CD4-positive, CD25-positive, alpha-beta regulatory T cell (primary cell): ENCODE data around the gene CYP46A1. TPM values are rescaled to one million over a fixed set of nuclear protein-coding genes. Genes with fewer than 3 reads are reported as not detected.

ENCODE experiments used
- ATAC-seq, 2 donors: fragments of 150-1000 bp; cut with Tn5 transposase; one replicate each; pipeline ENCODE4 v1.10.0; 2021; ENCODE audit warnings: low read depth in 2 of 2, moderate number of reproducible peaks in 2 of 2, moderate library complexity in 1 of 2
- DNase-seq, 3 donors: peaks; one replicate each; pipeline versions ENCODE4 v3.0.0 to v3.0.0-alpha.2; 2012 to 2022; ENCODE audit warnings: mixed read lengths in 1 of 3
- H3K27ac ChIP-seq: one replicate; pipeline ENCODE4 v1.7.0; 2013; ENCODE audit warnings: mild to moderate bottlenecking, low read length; ENCODE audit not compliant: insufficient read depth, poor library complexity, severe bottlenecking
- H3K27me3 ChIP-seq: one replicate; pipeline ENCODE4 v1.7.0; 2013; ENCODE audit warnings: low read length; ENCODE audit not compliant: control insufficient read depth, insufficient read depth
- H3K36me3 ChIP-seq: one replicate; pipeline ENCODE4 v1.7.0; 2013; ENCODE audit warnings: mild to moderate bottlenecking, low read length, moderate library complexity; ENCODE audit not compliant: control insufficient read depth, insufficient read depth
- H3K4me1 ChIP-seq: 2 replicates; pipeline ENCODE4 v1.7.0; 2013; ENCODE audit warnings: mild to moderate bottlenecking, low read length; ENCODE audit not compliant: insufficient read depth, control insufficient read depth, poor library complexity, severe bottlenecking
- H3K4me3 ChIP-seq: one replicate; pipeline ENCODE4 v1.7.0; 2013; ENCODE audit warnings: low read depth, mild to moderate bottlenecking, low read length, moderate library complexity
- H3K9me3 ChIP-seq, 2 experiments: 1 replicate in 1 of 2; 2 replicates in 1 of 2; pipeline ENCODE4 v1.7.0; 2013; ENCODE audit warnings: low read length in 2 of 2, mild to moderate bottlenecking in 1 of 2, moderate library complexity in 1 of 2; ENCODE audit not compliant: control insufficient read depth in 2 of 2
- H3K27ac Mint-ChIP-seq, 3 donors: one replicate each; pipeline ENCODE4 v1.8.0; 2020 to 2022; ENCODE audit warnings: mild to moderate bottlenecking in 3 of 3, mixed read lengths in 3 of 3, moderate library complexity in 2 of 3
- H3K27me3 Mint-ChIP-seq: one replicate; pipeline ENCODE4 v1.8.0; 2022; ENCODE audit warnings: mild to moderate bottlenecking, mixed read lengths
- H3K36me3 Mint-ChIP-seq: one replicate; pipeline ENCODE4 v1.8.0; 2020; ENCODE audit warnings: mixed read lengths
- H3K4me1 Mint-ChIP-seq, 4 donors: one replicate each; pipeline ENCODE4 v1.8.0; 2020 to 2022; ENCODE audit warnings: mixed read lengths in 4 of 4, mild to moderate bottlenecking in 1 of 4
- H3K4me3 Mint-ChIP-seq, 4 donors: one replicate each; pipeline ENCODE4 v1.8.0; 2020 to 2022; ENCODE audit warnings: mild to moderate bottlenecking in 4 of 4, mixed read lengths in 4 of 4, moderate library complexity in 3 of 4
- H3K9me3 Mint-ChIP-seq, 7 donors: one replicate each; pipeline ENCODE4 v1.8.0; 2020 to 2022; ENCODE audit warnings: mixed read lengths in 7 of 7, mild to moderate bottlenecking in 3 of 7, moderate library complexity in 2 of 7
- polyA plus RNA-seq, 4 donors: library from polyadenylated mRNA; unstranded; fragments of 300-500 nt; fragmentation: Illumina TruSeq; gene quantifications; one replicate each; pipeline ENCODE4 v1.2.3, GENCODE V29; 2021
- total RNA-seq: library from RNA; stranded (reverse); gene quantifications from one replicate; pipeline ENCODE4 v1.2.3, GENCODE V29; 2022

Gene CYP46A1
- total and polyA plus RNA-seq, 5 donors from 2014 or later: not detected

DNA sequence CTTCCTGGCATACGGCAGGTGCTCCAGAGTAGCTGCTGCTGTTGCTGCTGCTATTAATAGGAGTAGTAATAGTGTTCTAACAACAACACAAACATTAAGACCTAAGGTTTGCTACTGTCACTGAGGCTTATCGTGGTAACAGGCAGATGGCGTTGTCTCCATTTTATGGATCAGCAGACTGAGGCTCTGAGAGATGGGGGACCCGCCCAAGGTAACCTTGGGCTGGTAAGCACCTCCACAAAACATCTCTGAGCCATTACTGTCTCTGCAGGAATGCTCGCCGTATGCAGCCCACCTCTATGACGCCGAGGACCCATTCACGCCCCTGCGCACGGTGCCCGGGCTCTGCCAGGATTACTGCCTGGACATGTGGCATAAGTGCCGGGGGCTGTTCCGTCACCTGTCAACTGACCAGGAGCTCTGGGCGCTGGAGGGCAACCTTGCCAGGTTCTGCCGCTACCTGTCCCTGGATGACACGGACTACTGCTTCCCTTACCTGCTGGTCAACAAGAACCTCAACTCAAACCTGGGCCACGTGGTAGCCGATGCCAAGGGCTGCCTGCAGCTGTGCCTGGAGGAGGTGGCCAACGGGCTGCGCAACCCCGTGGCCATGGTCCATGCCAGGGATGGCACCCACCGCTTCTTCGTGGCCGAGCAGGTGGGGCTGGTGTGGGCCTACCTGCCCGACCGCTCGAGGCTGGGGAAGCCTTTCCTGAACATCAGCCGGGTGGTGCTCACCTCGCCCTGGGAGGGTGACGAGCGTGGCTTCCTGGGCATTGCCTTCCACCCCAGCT lies 31.9 kb upstream of the CYP46A1 start:
- no peaks in the 10 kb centered on the region for H3K4me1 ChIP-seq
- H3K9me3 ChIP-seq: no peaks in the 10 kb centered on the region
- Mint-ChIP-seq H3K9me3 (peaks cover 0 to 3% (median 0%) of the 10 kb centered on the region in 7 donors), H3K27ac (no peak overlapping the region), H3K4me3 (no peak overlapping the region), H3K36me3 (no peaks in the 10 kb centered on the region), H3K27me3 (peaks cover 24% of the 10 kb centered on the region), H3K4me1 (no peaks in the 10 kb centered on the region)
- H3K27me3 ChIP-seq: peaks cover 2% of the 10 kb centered on the region
- no peaks in the 10 kb centered on the region for H3K36me3 ChIP-seq
- no peak overlapping the region for H3K4me3 ChIP-seq
- no peak overlapping the region for H3K27ac ChIP-seq
- ATAC-seq (no peak), DNase-seq (no peak)

DNA sequence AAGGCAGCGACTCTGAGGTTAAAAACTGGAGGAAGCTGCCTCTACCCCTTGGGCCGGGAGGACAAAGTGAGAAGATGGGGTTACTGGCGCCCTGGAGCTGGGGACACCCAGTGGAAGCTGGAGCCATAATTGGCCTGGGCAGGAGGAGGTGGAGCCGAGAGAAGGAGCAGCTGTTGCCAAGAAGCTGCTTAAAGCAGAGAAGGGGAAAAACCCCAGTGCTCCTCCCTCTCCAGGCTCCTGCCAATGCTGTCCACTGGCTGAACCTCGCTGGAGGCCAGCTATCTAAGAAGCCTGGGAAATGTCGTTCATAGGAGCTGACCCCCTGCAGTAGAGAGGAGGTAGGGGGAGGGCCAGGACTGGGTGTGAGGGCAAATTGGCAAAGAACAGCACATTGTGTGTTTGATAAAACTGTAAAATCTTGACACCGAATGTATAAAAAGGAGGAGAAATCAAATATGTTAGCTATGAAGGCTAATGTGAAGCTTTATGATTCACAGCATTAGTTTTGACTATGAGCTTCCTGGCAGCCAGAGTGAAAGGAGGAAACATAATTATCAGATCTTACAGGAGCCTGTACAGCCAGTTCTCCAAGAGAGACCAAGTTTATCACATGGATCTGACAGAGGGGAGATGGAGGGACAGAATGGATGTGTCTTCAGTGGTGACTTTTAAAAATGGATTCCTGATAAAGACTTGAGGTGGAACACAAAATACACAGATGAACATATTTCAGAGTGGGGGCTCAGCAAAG lies 29.7 kb upstream of the CYP46A1 start:
- Histone ChIP-seq H3K4me3 (no peak overlapping the region), H3K27me3 (peaks cover 12% of the 10 kb centered on the region), H3K27ac (no peak overlapping the region), H3K36me3 (no peaks in the 10 kb centered on the region), H3K4me1 (no peaks in the 10 kb centered on the region), H3K9me3 (no peaks in the 10 kb centered on the region)
- no peak for ATAC-seq
- DNase-seq: no peak
- peaks cover 0 to 3% (median 0%) of the 10 kb centered on the region in 7 donors for H3K9me3 Mint-ChIP-seq
- peaks cover 0 to 3% (median 0%) of the 10 kb centered on the region in 4 donors for H3K4me1 Mint-ChIP-seq
- H3K27ac Mint-ChIP-seq: no peak overlapping the region
- H3K36me3 Mint-ChIP-seq: no peaks in the 10 kb centered on the region
- no peak overlapping the region for H3K4me3 Mint-ChIP-seq
- H3K27me3 Mint-ChIP-seq: peaks cover 31% of the 10 kb centered on the region

DNA sequence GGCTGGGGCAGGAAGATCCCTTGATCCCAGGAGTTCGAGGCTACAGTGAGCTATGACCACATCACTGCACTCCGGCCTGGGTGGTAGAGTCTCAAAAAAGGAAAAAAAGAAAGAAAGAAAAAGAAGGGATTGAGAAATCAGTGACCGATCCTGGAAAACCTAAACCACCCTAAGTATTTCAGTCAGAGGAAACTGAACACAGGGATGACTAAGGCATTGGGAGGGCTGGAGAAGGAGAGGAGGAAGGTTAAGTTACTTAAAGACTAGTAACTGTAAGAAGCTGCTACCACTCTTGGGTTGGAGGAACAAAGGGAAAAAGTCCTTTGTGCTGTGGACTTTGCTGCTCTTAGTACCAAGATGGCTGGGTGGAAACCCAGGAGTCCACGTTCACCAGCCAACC lies 28.6 kb upstream of the CYP46A1 start:
- ATAC-seq (no peak), DNase-seq (no peak)
- H3K27me3 ChIP-seq: peaks cover 12% of the 10 kb centered on the region
- H3K4me3 ChIP-seq: no peak overlapping the region
- Mint-ChIP-seq H3K27ac (no peak overlapping the region), H3K27me3 (peaks cover 37% of the 10 kb centered on the region), H3K4me3 (no peak overlapping the region), H3K9me3 (peaks cover 0 to 3% (median 0%) of the 10 kb centered on the region in 7 donors), H3K4me1 (peaks cover 0 to 5% (median 0%) of the 10 kb centered on the region in 4 donors), H3K36me3 (no peaks in the 10 kb centered on the region)
- H3K9me3 ChIP-seq: no peaks in the 10 kb centered on the region
- no peaks in the 10 kb centered on the region for H3K4me1 ChIP-seq
- H3K36me3 ChIP-seq: no peaks in the 10 kb centered on the region
- no peak overlapping the region for H3K27ac ChIP-seq

DNA sequence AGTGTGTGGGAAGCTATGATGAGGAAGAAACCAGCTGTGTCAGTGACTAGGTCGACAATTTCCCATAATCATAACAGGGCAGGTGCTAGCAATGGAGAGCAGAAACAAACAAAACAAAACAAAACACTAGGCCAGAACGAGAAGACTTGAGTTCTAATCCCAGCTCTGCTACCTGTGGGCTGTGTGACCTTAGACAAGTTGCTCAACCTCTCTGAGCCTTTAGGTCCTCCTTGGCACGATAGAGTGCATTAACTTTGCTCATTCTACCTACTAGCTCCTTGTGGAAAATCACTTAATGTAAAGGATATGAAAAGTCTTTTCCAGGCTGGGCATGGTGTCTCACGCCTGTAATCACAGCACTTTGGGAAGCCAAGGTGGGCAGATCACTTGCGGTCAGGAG lies 27.9 kb upstream of the CYP46A1 start:
- Mint-ChIP-seq H3K27me3 (peaks cover 35% of the 10 kb centered on the region), H3K4me3 (no peak overlapping the region)
- ATAC-seq: no peak

DNA sequence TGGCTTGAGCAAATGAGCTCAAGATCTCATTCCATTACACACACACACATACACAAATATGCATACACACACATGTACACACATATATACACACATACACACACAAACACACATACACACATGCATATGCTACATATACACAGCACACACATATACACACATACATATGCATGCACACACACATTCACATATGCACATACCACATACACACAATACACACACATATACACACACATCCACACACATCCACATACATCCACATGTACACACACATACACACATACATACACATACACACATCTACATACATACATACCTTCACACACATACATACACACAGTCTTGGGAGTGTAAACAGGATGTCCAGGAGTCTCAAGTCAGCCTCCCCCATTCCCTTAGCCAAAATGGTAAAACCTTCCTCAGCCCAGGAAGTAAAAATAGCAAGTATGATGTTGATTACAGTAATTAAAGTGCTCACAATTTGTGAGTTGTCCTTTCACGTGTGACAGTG lies 26.4 kb upstream of the CYP46A1 start:
- Mint-ChIP-seq H3K4me3 (no peak overlapping the region), H3K27me3 (peaks cover 42% of the 10 kb centered on the region)

More for the DNA sequence above, 27.9 kb upstream of the CYP46A1 start:
- Mint-ChIP-seq H3K4me1 (peaks cover 0 to 5% (median 0%) of the 10 kb centered on the region in 4 donors), H3K9me3 (peaks cover 0 to 3% (median 0%) of the 10 kb centered on the region in 7 donors), H3K36me3 (no peaks in the 10 kb centered on the region), H3K27ac (no peak overlapping the region)
- no peaks in the 10 kb centered on the region for H3K4me1 ChIP-seq
- no peak overlapping the region for H3K4me3 ChIP-seq
- no peak for DNase-seq
- H3K36me3 ChIP-seq: no peaks in the 10 kb centered on the region
- peaks cover 15% of the 10 kb centered on the region for H3K27me3 ChIP-seq
- no peaks in the 10 kb centered on the region for H3K9me3 ChIP-seq
- no peak overlapping the region for H3K27ac ChIP-seq

DNA sequence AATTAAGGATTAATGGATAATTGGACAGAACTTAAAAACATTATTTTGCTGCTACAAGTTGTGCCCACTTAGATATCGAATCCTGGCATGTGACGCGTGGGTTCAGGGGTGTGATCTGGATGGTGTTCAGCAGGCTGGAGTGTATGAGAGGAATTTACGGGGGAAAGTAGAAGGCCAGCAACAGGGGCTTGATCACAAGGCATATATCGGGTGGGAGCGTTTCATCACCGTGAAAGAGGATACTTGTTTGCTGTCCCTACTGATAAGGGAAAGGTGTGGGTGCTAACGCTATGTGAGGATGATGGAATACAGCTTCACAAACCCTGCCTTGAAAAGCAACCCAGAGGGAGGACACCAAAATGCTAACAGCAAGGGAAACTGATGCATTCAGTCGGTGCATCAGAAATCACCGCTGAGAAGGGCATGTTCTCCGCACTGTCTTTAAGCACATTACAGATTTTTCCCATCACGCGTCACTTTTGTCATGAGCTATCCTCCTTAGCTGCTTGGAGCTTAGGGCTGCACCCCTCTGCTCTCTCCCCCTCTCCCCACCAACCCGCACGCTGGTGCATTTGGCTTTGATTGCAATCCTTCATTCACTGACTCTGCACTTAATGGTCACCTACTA lies 25.8 kb upstream of the CYP46A1 start:
- peaks cover 15% of the 10 kb centered on the region for H3K27me3 ChIP-seq
- Mint-ChIP-seq H3K27me3 (peaks cover 48% of the 10 kb centered on the region), H3K4me1 (peaks cover 0 to 5% (median 0%) of the 10 kb centered on the region in 4 donors), H3K4me3 (no peak overlapping the region), H3K36me3 (no peaks in the 10 kb centered on the region), H3K9me3 (peaks cover 0 to 3% (median 0%) of the 10 kb centered on the region in 7 donors), H3K27ac (no peak overlapping the region)
- DNase-seq: no peak
- H3K27ac ChIP-seq: no peak overlapping the region
- no peak for ATAC-seq
- H3K9me3 ChIP-seq: no peaks in the 10 kb centered on the region
- no peaks in the 10 kb centered on the region for H3K36me3 ChIP-seq
- H3K4me3 ChIP-seq: no peak overlapping the region
- H3K4me1 ChIP-seq: no peaks in the 10 kb centered on the region

More for the DNA sequence above, 26.4 kb upstream of the CYP46A1 start:
- no peak overlapping the region for H3K4me3 ChIP-seq
- ATAC-seq (no peak), DNase-seq (no peak)
- no peaks in the 10 kb centered on the region for H3K9me3 ChIP-seq
- peaks cover 0 to 5% (median 0%) of the 10 kb centered on the region in 4 donors for H3K4me1 Mint-ChIP-seq
- H3K36me3 Mint-ChIP-seq: no peaks in the 10 kb centered on the region
- no peak overlapping the region for H3K27ac Mint-ChIP-seq
- H3K27ac ChIP-seq: no peak overlapping the region
- H3K4me1 ChIP-seq: no peaks in the 10 kb centered on the region
- peaks cover 0 to 3% (median 0%) of the 10 kb centered on the region in 7 donors for H3K9me3 Mint-ChIP-seq
- H3K27me3 ChIP-seq: peaks cover 15% of the 10 kb centered on the region
- H3K36me3 ChIP-seq: no peaks in the 10 kb centered on the region

DNA sequence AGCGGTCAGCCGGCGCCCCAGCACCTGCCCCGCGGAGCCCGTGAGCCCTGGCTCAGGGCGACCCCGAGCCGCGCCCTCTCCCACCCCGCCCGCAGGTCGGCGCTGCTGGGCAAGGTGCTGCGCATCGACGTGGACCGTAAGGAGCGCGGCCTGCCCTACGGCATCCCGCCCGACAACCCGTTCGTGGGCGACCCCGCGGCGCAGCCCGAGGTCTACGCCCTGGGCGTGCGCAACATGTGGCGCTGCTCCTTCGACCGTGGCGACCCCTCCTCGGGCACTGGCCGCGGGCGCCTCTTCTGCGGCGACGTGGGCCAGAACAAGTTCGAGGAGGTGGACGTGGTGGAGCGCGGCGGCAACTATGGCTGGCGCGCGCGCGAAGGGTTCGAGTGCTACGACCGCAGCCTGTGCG lies 24.8 kb upstream of the CYP46A1 start:
- no peak overlapping the region for H3K27ac Mint-ChIP-seq
- H3K9me3 Mint-ChIP-seq: peaks cover 0 to 2% (median 0%) of the 10 kb centered on the region in 7 donors
- H3K36me3 ChIP-seq: no peaks in the 10 kb centered on the region
- H3K27me3 Mint-ChIP-seq: peaks cover 48% of the 10 kb centered on the region
- peaks cover 15% of the 10 kb centered on the region for H3K27me3 ChIP-seq
- H3K27ac ChIP-seq: no peak overlapping the region
- no peak overlapping the region for H3K4me3 ChIP-seq
- no peak for ATAC-seq
- no peaks in the 10 kb centered on the region for H3K36me3 Mint-ChIP-seq
- no peaks in the 10 kb centered on the region for H3K4me1 ChIP-seq
- no peaks in the 10 kb centered on the region for H3K9me3 ChIP-seq
- H3K4me1 Mint-ChIP-seq: peaks cover 0 to 5% (median 0%) of the 10 kb centered on the region in 4 donors
- no peak overlapping the region for H3K4me3 Mint-ChIP-seq
- no peak for DNase-seq
